Liver (tissue), 9 donors: Measurements from ENCODE around the gene NRF1. TPM values are rescaled to one million over a fixed set of nuclear protein-coding genes. Genes with fewer than 3 reads are reported as not detected.

Experiments
- DNase-seq: peaks from one replicate; pipeline ENCODE4 v3.0.0-alpha.2; 2017; ENCODE audit warnings: low spot score
- H3K27ac ChIP-seq, 2 donors: one replicate each; pipeline ENCODE4 v1.7.0; 2013; ENCODE audit warnings: inconsistent platforms in 2 of 2, low read length in 2 of 2, control low read depth in 1 of 2, low read depth in 1 of 2, mild to moderate bottlenecking in 1 of 2
- H3K27me3 ChIP-seq, 4 donors: one replicate each; pipeline versions ENCODE4 v1.6.1 to v1.7.0; 2013; ENCODE audit warnings: low read length in 3 of 4, inconsistent platforms in 1 of 4, mild to moderate bottlenecking in 1 of 4, moderate library complexity in 1 of 4; ENCODE audit not compliant: control insufficient read depth in 4 of 4, insufficient read depth in 4 of 4
- H3K36me3 ChIP-seq, 4 donors: one replicate each; pipeline versions ENCODE4 v1.6.1 to v1.7.0; 2013; ENCODE audit warnings: low read length in 3 of 4, mild to moderate bottlenecking in 3 of 4, low read depth in 1 of 4, moderate library complexity in 1 of 4; ENCODE audit not compliant: control insufficient read depth in 4 of 4, insufficient read depth in 3 of 4
- H3K4me1 ChIP-seq, 4 donors: one replicate each; pipeline versions ENCODE4 v1.6.1 to v1.7.0; 2013; ENCODE audit warnings: low read length in 3 of 4, mild to moderate bottlenecking in 3 of 4, moderate library complexity in 1 of 4; ENCODE audit not compliant: control insufficient read depth in 4 of 4, insufficient read depth in 4 of 4
- H3K4me3 ChIP-seq, 3 donors: one replicate each; pipeline versions ENCODE4 v1.6.1 to v1.7.0; 2013; ENCODE audit warnings: low read length in 3 of 3, control low read depth in 1 of 3, low read depth in 1 of 3, mild to moderate bottlenecking in 1 of 3
- H3K9ac ChIP-seq, 2 donors: one replicate each; pipeline ENCODE4 v1.7.0; 2013; ENCODE audit warnings: low read length in 2 of 2, mild to moderate bottlenecking in 2 of 2, moderate library complexity in 2 of 2, control low read depth in 1 of 2, low read depth in 1 of 2
- H3K9me3 ChIP-seq, 4 donors: one replicate each; pipeline versions ENCODE4 v1.6.1 to v1.7.0; 2013; ENCODE audit warnings: low read length in 3 of 4; ENCODE audit not compliant: control insufficient read depth in 4 of 4
- EGR1 ChIP-seq, 2 donors: IDR thresholded peaks; 2 replicates each; pipeline ENCODE4 v1.6.1; 2016 to 2018; ENCODE audit warnings: antibody characterized with exemption in 2 of 2, low read depth in 2 of 2
- FOXA1 ChIP-seq: IDR thresholded peaks from 2 replicates; pipeline ENCODE4 v1.6.1; 2016; ENCODE audit warnings: antibody characterized with exemption
- FOXA2 ChIP-seq: IDR thresholded peaks from 2 replicates; pipeline ENCODE4 v1.6.1; 2016; ENCODE audit warnings: antibody characterized with exemption
- HNF4G ChIP-seq: IDR thresholded peaks from 2 replicates; pipeline ENCODE4 v1.6.1; 2016; ENCODE audit warnings: antibody characterized with exemption
- JUND ChIP-seq, 2 donors: IDR thresholded peaks; 2 replicates each; pipeline ENCODE4 v1.6.1; 2016; ENCODE audit warnings: antibody characterized with exemption in 2 of 2
- NR2F2 ChIP-seq: IDR thresholded peaks from 2 replicates; pipeline ENCODE4 v1.6.1; 2016; ENCODE audit warnings: antibody characterized with exemption
- RAD21 ChIP-seq, 2 donors: IDR thresholded peaks; 2 replicates each; pipeline ENCODE4 v1.6.1; 2016; ENCODE audit warnings: antibody characterized with exemption in 2 of 2, mild to moderate bottlenecking in 2 of 2
- RXRA ChIP-seq, 2 donors: IDR thresholded peaks; 2 replicates each; pipeline ENCODE4 v1.6.1; 2017 to 2018; ENCODE audit warnings: antibody characterized with exemption in 2 of 2, mild to moderate bottlenecking in 1 of 2
- SP1 ChIP-seq: IDR thresholded peaks from 2 replicates; pipeline ENCODE4 v1.6.1; 2018; ENCODE audit warnings: antibody characterized with exemption, mild to moderate bottlenecking
- TAF1 ChIP-seq: conservative IDR thresholded peaks from 2 replicates; pipeline ENCODE4 v1.6.1; 2016; ENCODE audit warnings: antibody characterized with exemption, mild to moderate bottlenecking
- WGBS: extraction: QIAGEN DNeasy Blood & Tissue Kit; methylation state at CpG from one replicate; pipeline ENCODE4 v1.1.7; 2013; 5-methylcytosine and 5-hydroxymethylcytosine counted together
- polyA plus RNA-seq, 2 donors: library from polyadenylated mRNA; stranded (reverse) in 1 of 2; unstranded in 1 of 2; fragments of 200-250 nt in 1 of 2; fragments of >200 nt in 1 of 2; fragmentation: Nextera tagmentation in 1 of 2; extraction: Ambion mirVana in 1 of 2; gene quantifications; one replicate each; pipeline versions ENCODE4 v1.2.1 to v1.2.3, GENCODE V29; 2013 to 2015
- total RNA-seq, 2 donors: library from RNA; depleted of rRNA; stranded (reverse); fragments of >200 nt; gene quantifications; one replicate each; pipeline ENCODE4 v1.2.3, GENCODE V29; 2014
- TF ChIP-seq, protein P1 (sequence below): IDR thresholded peaks from 2 replicates; pipeline ENCODE4 v1.6.1; 2016; ENCODE audit warnings: antibody characterized with exemption
- TF ChIP-seq, protein P2 (sequence below): IDR thresholded peaks from 2 replicates; pipeline ENCODE4 v1.6.1; 2016; ENCODE audit warnings: antibody characterized with exemption, mild to moderate bottlenecking
- TF ChIP-seq, protein P3 (sequence below): IDR thresholded peaks from 2 replicates; pipeline ENCODE4 v1.6.1; 2016; ENCODE audit warnings: antibody characterized with exemption
- TF ChIP-seq, protein P4 (sequence below): IDR thresholded peaks from 2 replicates; pipeline ENCODE4 v1.6.1; 2016; ENCODE audit warnings: antibody characterized with exemption
- donor health status: healthy.
- donor health status: healthy.
- donor health status: healthy.
- donor health status: healthy.
- donor health status: healthy.

Gene NRF1
- total and polyA plus RNA-seq, 4 donors: 1.3 to 14.8 (median 5.3) TPM

DNA sequence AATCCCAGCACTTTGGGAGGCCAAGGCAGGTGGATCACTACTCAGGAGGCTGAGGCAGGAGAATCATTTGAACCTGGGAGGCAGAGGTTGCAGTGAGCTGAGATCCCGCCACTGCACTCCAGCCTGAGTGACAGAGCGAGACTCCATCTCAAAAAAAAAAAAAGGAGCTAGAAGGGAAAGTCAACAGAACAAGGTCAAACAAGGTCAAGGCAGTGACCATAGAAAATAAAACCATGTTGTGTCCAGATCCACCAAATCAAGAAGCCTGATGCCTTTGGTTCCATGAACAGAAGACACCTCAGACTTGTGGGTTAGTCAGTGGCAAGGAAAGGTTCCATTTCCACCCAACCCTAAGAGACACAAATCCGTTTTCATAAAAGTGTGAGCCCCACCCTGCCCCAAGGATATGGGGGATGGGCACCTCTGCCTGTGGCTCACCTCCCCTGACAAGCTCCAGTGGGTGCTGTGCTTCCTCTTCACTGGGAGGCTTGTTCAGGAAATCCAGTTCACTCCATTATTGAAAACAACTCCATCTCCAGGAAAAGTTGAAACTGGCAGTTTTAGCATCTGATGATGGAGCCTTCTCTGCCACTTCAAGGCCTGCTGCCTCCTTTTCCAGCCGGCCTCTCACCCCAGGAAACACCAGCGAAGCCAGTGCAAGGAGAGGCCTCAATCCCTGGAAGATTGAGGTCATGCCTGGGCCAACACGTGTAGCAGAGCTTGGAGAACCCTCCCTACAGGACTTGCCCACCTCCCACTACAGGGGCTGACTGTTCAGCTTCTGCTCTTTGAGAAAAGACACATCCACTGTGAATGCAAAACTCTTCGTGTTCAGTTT is 152.9 kb downstream of the NRF1 start:
- Histone ChIP-seq H3K9ac (no peak overlapping the region), H3K36me3 (no peaks in the 10 kb centered on the region), H3K27me3 (no peaks in the 10 kb centered on the region), H3K27ac (no peak overlapping the region), H3K4me3 (no peak overlapping the region), H3K4me1 (no peaks in the 10 kb centered on the region), H3K9me3 (no peaks in the 10 kb centered on the region)
- no peak for TF ChIP-seq HNF4G
- TF ChIP-seq EGR1 (IDR thresholded peaks at IDR 0.05; ENCODE audit: low read depth in 2 of 2): no peak
- no peak for TF ChIP-seq SP1
- TF ChIP-seq, protein P1, sequence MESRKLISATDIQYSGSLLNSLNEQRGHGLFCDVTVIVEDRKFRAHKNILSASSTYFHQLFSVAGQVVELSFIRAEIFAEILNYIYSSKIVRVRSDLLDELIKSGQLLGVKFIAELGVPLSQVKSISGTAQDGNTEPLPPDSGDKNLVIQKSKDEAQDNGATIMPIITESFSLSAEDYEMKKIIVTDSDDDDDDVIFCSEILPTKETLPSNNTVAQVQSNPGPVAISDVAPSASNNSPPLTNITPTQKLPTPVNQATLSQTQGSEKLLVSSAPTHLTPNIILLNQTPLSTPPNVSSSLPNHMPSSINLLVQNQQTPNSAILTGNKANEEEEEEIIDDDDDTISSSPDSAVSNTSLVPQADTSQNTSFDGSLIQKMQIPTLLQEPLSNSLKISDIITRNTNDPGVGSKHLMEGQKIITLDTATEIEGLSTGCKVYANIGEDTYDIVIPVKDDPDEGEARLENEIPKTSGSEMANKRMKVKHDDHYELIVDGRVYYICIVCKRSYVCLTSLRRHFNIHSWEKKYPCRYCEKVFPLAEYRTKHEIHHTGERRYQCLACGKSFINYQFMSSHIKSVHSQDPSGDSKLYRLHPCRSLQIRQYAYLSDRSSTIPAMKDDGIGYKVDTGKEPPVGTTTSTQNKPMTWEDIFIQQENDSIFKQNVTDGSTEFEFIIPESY: no peak
- TF ChIP-seq RXRA (IDR thresholded peaks at IDR 0.05): no peak
- TF ChIP-seq, protein P2, sequence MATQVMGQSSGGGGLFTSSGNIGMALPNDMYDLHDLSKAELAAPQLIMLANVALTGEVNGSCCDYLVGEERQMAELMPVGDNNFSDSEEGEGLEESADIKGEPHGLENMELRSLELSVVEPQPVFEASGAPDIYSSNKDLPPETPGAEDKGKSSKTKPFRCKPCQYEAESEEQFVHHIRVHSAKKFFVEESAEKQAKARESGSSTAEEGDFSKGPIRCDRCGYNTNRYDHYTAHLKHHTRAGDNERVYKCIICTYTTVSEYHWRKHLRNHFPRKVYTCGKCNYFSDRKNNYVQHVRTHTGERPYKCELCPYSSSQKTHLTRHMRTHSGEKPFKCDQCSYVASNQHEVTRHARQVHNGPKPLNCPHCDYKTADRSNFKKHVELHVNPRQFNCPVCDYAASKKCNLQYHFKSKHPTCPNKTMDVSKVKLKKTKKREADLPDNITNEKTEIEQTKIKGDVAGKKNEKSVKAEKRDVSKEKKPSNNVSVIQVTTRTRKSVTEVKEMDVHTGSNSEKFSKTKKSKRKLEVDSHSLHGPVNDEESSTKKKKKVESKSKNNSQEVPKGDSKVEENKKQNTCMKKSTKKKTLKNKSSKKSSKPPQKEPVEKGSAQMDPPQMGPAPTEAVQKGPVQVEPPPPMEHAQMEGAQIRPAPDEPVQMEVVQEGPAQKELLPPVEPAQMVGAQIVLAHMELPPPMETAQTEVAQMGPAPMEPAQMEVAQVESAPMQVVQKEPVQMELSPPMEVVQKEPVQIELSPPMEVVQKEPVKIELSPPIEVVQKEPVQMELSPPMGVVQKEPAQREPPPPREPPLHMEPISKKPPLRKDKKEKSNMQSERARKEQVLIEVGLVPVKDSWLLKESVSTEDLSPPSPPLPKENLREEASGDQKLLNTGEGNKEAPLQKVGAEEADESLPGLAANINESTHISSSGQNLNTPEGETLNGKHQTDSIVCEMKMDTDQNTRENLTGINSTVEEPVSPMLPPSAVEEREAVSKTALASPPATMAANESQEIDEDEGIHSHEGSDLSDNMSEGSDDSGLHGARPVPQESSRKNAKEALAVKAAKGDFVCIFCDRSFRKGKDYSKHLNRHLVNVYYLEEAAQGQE: no peak
- TF ChIP-seq, protein P3, sequence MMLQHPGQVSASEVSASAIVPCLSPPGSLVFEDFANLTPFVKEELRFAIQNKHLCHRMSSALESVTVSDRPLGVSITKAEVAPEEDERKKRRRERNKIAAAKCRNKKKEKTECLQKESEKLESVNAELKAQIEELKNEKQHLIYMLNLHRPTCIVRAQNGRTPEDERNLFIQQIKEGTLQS: no peak
- no peak for TF ChIP-seq NR2F2
- TF ChIP-seq JUND (IDR thresholded peaks at IDR 0.05): no peak
- no peak for TF ChIP-seq TAF1
- no peak for TF ChIP-seq FOXA2
- TF ChIP-seq FOXA1: no peak
- TF ChIP-seq, protein P4, sequence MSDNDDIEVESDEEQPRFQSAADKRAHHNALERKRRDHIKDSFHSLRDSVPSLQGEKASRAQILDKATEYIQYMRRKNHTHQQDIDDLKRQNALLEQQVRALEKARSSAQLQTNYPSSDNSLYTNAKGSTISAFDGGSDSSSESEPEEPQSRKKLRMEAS: no peak
- no peak for TF ChIP-seq RAD21 (IDR thresholded peaks at IDR 0.05)
- 83% methylated on average over 7 of the region's 7 CpGs for WGBS
- no peak for DNase-seq

DNA sequence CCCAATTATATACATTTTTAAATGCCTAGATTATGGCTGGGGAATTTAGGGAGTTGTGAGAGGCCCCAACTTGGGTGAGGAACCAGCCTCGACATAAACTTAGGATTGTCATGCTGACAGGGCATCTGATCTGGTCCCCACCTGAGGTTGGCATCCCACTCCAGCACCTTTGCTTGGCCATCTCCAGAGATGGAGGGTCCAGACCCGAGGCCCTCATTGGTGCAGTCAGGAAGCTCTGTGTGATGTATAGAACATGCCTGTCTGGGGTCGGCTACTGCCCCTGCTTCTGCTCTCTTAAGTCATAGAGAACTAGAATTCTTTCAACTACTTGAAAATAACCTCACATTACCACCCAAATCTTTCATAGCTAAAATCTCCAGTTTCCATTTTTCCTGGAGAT is 153.8 kb downstream of the NRF1 start:
- WGBS: 92% methylated on average over 3 of the region's 3 CpGs
- no peak overlapping the region for H3K4me3 ChIP-seq
- no peaks in the 10 kb centered on the region for H3K4me1 ChIP-seq
- no peaks in the 10 kb centered on the region for H3K27me3 ChIP-seq
- no peak overlapping the region for H3K9ac ChIP-seq
- no peaks in the 10 kb centered on the region for H3K36me3 ChIP-seq
- H3K9me3 ChIP-seq: no peaks in the 10 kb centered on the region
- TF ChIP-seq, protein P3: no peak
- TF ChIP-seq HNF4G (no peak), FOXA2 (no peak), SP1 (no peak), RXRA (IDR thresholded peaks at IDR 0.05) (no peak), JUND (IDR thresholded peaks at IDR 0.05) (no peak)
- TF ChIP-seq, protein P2: no peak
- DNase-seq: no peak
- no peak overlapping the region for H3K27ac ChIP-seq
